Amniotic stem cell (primary cell): Measurements from ENCODE around the gene PDZK1.
A peak's percentile ranks its signal among the peaks of the same experiment; 100 is the strongest.
"Not testable (repeated sequence)": the region's sequence is repeated elsewhere in the genome, so short reads cannot be mapped to it uniquely, and the experiment has no call there.

Source experiments
- DNase-seq: peaks from one replicate; lab custom pipeline; 2025; lab: John Stamatoyannopoulos, UW

Gene PDZK1

GRCh38 chr1:145710291-145711027 lies 3.3 kb upstream of the PDZK1 start:
- no peak for DNase-seq

GRCh38 chr1:145708063-145708462 lies 895 bp upstream of the PDZK1 start:
- no peak for DNase-seq

- DNase-seq, result peak; percentile 28
Observed at GRCh38 chr1:145706086-145706664, 993 bp downstream of the PDZK1 start.

GRCh38 chr1:145705622-145706021 lies 1.5 kb downstream of the PDZK1 start:
- DNase-seq, result no peak

- no peak for DNase-seq
Observed at GRCh38 chr1:145702826-145703225, 4.3 kb downstream of the PDZK1 start.

GRCh38 chr1:145702052-145702451 lies 5.1 kb downstream of the PDZK1 start:
- DNase-seq, result no peak

- no peak for DNase-seq
Observed at GRCh38 chr1:145701306-145701862, 5.8 kb downstream of the PDZK1 start.

- no peak for DNase-seq
Observed at GRCh38 chr1:145696630-145696960, 10.6 kb downstream of the PDZK1 start.

GRCh38 chr1:145695821-145696629 lies 11.1 kb downstream of the PDZK1 start:
- no peak for DNase-seq

- no peak for DNase-seq
Observed at GRCh38 chr1:145692785-145693443, 14.3 kb downstream of the PDZK1 start.

- no peak for DNase-seq
Observed at GRCh38 chr1:145690587-145691558, 16.3 kb downstream of the PDZK1 start.

GRCh38 chr1:145689922-145690321 lies 17.2 kb downstream of the PDZK1 start:
- DNase-seq, result no peak

GRCh38 chr1:145688924-145689323 lies 18.2 kb downstream of the PDZK1 start:
- DNase-seq, result no peak

GRCh38 chr1:145688328-145688727 lies 18.8 kb downstream of the PDZK1 start:
- no peak for DNase-seq

GRCh38 chr1:145686078-145686477 lies 21.1 kb downstream of the PDZK1 start:
- DNase-seq, result not testable (repeated sequence)

- not testable (repeated sequence) for DNase-seq
Observed at GRCh38 chr1:145684858-145685257, 22.3 kb downstream of the PDZK1 start.

GRCh38 chr1:145673217-145673616 lies 34.0 kb downstream of the PDZK1 start:
- DNase-seq, result not testable (repeated sequence)

- DNase-seq, result not testable (repeated sequence)
Observed at GRCh38 chr1:145670995-145671745, 36.0 kb downstream of the PDZK1 start.

GRCh38 chr1:145665015-145665414 lies 42.2 kb downstream of the PDZK1 start:
- DNase-seq, result not testable (repeated sequence)

- DNase-seq, result not testable (repeated sequence)
Observed at GRCh38 chr1:145662502-145662901, 44.7 kb downstream of the PDZK1 start.
